Trophoblast cell (in vitro differentiated cells and primary cell): ENCODE measurements around the gene MYO1D.
"Not testable (repeated sequence)": the region's sequence is repeated elsewhere in the genome, so short reads cannot be mapped to it uniquely, and the experiment has no call there.

Experiments used
- DNase-seq, 2 donors: peaks; one replicate each; pipeline ENCODE4 v3.0.0-alpha.2; 2016
- H2AFZ ChIP-seq: 2 replicates; pipeline ENCODE4 v1.6.1; 2013; ENCODE audit warnings: low read length, moderate library complexity, mild to moderate bottlenecking; ENCODE audit not compliant: insufficient read depth, poor library complexity
- H2AK5ac ChIP-seq: 2 replicates; pipeline ENCODE4 v1.6.1; 2013; ENCODE audit warnings: mild to moderate bottlenecking, low read length
- H2BK120ac ChIP-seq: 2 replicates; pipeline ENCODE4 v1.6.1; 2013; ENCODE audit warnings: low read length, mild to moderate bottlenecking, moderate library complexity; ENCODE audit not compliant: insufficient read depth, poor library complexity
- H2BK12ac ChIP-seq: 2 replicates; pipeline ENCODE4 v1.6.1; 2013; ENCODE audit warnings: mild to moderate bottlenecking, low read length, moderate library complexity
- H2BK5ac ChIP-seq: 2 replicates; pipeline ENCODE4 v1.6.1; 2013; ENCODE audit warnings: low read length, low read depth, moderate library complexity, mild to moderate bottlenecking; ENCODE audit not compliant: poor library complexity
- H3K14ac ChIP-seq: 2 replicates; pipeline ENCODE4 v1.6.1; 2013; ENCODE audit warnings: mild to moderate bottlenecking, low read length
- H3K18ac ChIP-seq: 2 replicates; pipeline ENCODE4 v1.6.1; 2013; ENCODE audit warnings: mild to moderate bottlenecking, low read length
- H3K23ac ChIP-seq: 2 replicates; pipeline ENCODE4 v1.6.1; 2013; ENCODE audit warnings: low read length
- H3K27ac ChIP-seq: 2 replicates; pipeline ENCODE4 v1.5.1; 2013; ENCODE audit warnings: low read depth, mild to moderate bottlenecking, inconsistent platforms, low read length, moderate library complexity
- H3K27me3 ChIP-seq: 2 replicates; pipeline ENCODE4 v1.6.1; 2013; ENCODE audit warnings: inconsistent platforms, mild to moderate bottlenecking, low read length, moderate library complexity; ENCODE audit not compliant: insufficient read depth
- H3K36me3 ChIP-seq, 2 experiments: 1 replicate in 1 of 2; 2 replicates in 1 of 2; pipeline ENCODE4 v1.6.1; 2013; ENCODE audit warnings: low read length in 2 of 2, mild to moderate bottlenecking in 2 of 2, moderate library complexity in 1 of 2; ENCODE audit not compliant: insufficient read depth in 2 of 2, control insufficient read depth in 1 of 2
- H3K4ac ChIP-seq: 2 replicates; pipeline ENCODE4 v1.6.1; 2013; ENCODE audit warnings: low read depth, mild to moderate bottlenecking, low read length, moderate library complexity
- H3K4me1 ChIP-seq, 2 experiments: 1 replicate in 1 of 2; 2 replicates in 1 of 2; pipeline ENCODE4 v1.6.1; 2013; ENCODE audit warnings: low read length in 2 of 2, mild to moderate bottlenecking in 2 of 2, moderate library complexity in 1 of 2; ENCODE audit not compliant: insufficient read depth in 2 of 2, control insufficient read depth in 1 of 2
- H3K4me2 ChIP-seq: 2 replicates; pipeline ENCODE4 v1.6.1; 2013; ENCODE audit warnings: inconsistent platforms, mild to moderate bottlenecking, low read length, moderate library complexity
- H3K4me3 ChIP-seq: 2 replicates; pipeline ENCODE4 v1.5.1; 2013; ENCODE audit warnings: mild to moderate bottlenecking, low read depth, low read length, inconsistent platforms
- H3K79me1 ChIP-seq: one replicate; pipeline ENCODE4 v1.6.1; 2013; ENCODE audit warnings: low read length
- H3K79me2 ChIP-seq: 2 replicates; pipeline ENCODE4 v1.6.1; 2013; ENCODE audit warnings: low read length, mild to moderate bottlenecking; ENCODE audit not compliant: control insufficient read depth, insufficient read depth, poor library complexity
- H3K9ac ChIP-seq: 2 replicates; pipeline ENCODE4 v1.6.1; 2013; ENCODE audit warnings: mild to moderate bottlenecking, low read length
- H3K9me3 ChIP-seq: 2 replicates; pipeline ENCODE4 v1.6.1; 2013; ENCODE audit warnings: low read depth, mild to moderate bottlenecking, control low read depth, inconsistent platforms, low read length; ENCODE audit not compliant: insufficient read depth
- H4K12ac ChIP-seq: 2 replicates; pipeline ENCODE4 v1.6.1; 2013; ENCODE audit warnings: low read depth, mild to moderate bottlenecking, low read length, moderate library complexity
- H4K8ac ChIP-seq: 2 replicates; pipeline ENCODE4 v1.6.1; 2013; ENCODE audit warnings: low read depth, mild to moderate bottlenecking, low read length, moderate library complexity
- H4K91ac ChIP-seq: one replicate; pipeline ENCODE4 v1.6.1; 2013; ENCODE audit warnings: low read depth, mild to moderate bottlenecking, low read length, moderate library complexity
- WGBS: extraction: QIAGEN DNeasy Blood & Tissue Kit; methylation state at CpG from one replicate; pipeline ENCODE4 v1.1.7; 2013; ENCODE audit warnings: missing lambda C conversion rate; ENCODE audit not compliant: insufficient read length, insufficient coverage; ENCODE audit errors: extremely low coverage; 5-methylcytosine and 5-hydroxymethylcytosine counted together

The MYO1D gene

GRCh38 chr17:32742681-32743538 lies 134.0 kb downstream of the MYO1D start:
- Histone ChIP-seq H3K18ac (no peak overlapping the region), H4K8ac (no peak overlapping the region), H3K4me1 (no peaks in the 10 kb centered on the region), H3K23ac (no peak overlapping the region), H4K12ac (no peak overlapping the region), H3K4ac (no peak overlapping the region), H3K9ac (no peak overlapping the region), H3K14ac (no peak overlapping the region), H2BK120ac (no peak overlapping the region), H2BK12ac (no peak overlapping the region), H2AK5ac (no peak overlapping the region), H3K79me1 (no peaks in the 10 kb centered on the region), H3K4me2 (no peak overlapping the region), H3K9me3 (no peaks in the 10 kb centered on the region), H2AFZ (no peak overlapping the region), H3K79me2 (no peaks in the 10 kb centered on the region), H3K36me3 (peaks cover 0 to 2% of the 10 kb centered on the region in 2 experiments), H3K27ac (no peak overlapping the region), H2BK5ac (no peak overlapping the region), H4K91ac (no peak overlapping the region), H3K4me3 (no peak overlapping the region), H3K27me3 (no peaks in the 10 kb centered on the region)
- no peak for DNase-seq
- no CpG with 5 or more reads among the region's 4 CpGs for WGBS

- Histone ChIP-seq H3K23ac (no peak overlapping the region), H3K27ac (no peak overlapping the region), H4K8ac (no peak overlapping the region), H3K79me1 (no peaks in the 10 kb centered on the region), H4K91ac (no peak overlapping the region), H3K4me3 (no peak overlapping the region), H3K79me2 (no peaks in the 10 kb centered on the region), H3K27me3 (no peaks in the 10 kb centered on the region), H2AFZ (no peak overlapping the region), H3K9ac (no peak overlapping the region), H2AK5ac (no peak overlapping the region), H3K18ac (no peak overlapping the region), H3K9me3 (no peaks in the 10 kb centered on the region), H2BK120ac (no peak overlapping the region), H3K36me3 (peaks cover 0 to 2% of the 10 kb centered on the region in 2 experiments), H3K4me1 (no peaks in the 10 kb centered on the region), H3K14ac (no peak overlapping the region), H4K12ac (no peak overlapping the region), H3K4me2 (no peak overlapping the region), H2BK5ac (no peak overlapping the region), H3K4ac (no peak overlapping the region), H2BK12ac (no peak overlapping the region)
- WGBS, result no CpG with 5 or more reads among the region's 1 CpG
- DNase-seq, result no peak
Observed at GRCh38 chr17:32741381-32741780, 135.5 kb downstream of the MYO1D start.

- WGBS, result no CpG with 5 or more reads among the region's 2 CpGs
- H4K91ac ChIP-seq, result no peak overlapping the region
Observed at GRCh38 chr17:32739722-32740121, 137.2 kb downstream of the MYO1D start.

GRCh38 chr17:32739151-32739550 lies 137.8 kb downstream of the MYO1D start:
- not testable (repeated sequence) for H3K79me2 ChIP-seq, H3K27me3 ChIP-seq, H2AFZ ChIP-seq, H3K79me1 ChIP-seq, DNase-seq, H2AK5ac ChIP-seq, H4K91ac ChIP-seq, H3K9me3 ChIP-seq, H4K12ac ChIP-seq, H3K18ac ChIP-seq, H3K4ac ChIP-seq, H2BK5ac ChIP-seq, H3K4me3 ChIP-seq, H2BK120ac ChIP-seq, H4K8ac ChIP-seq, H3K9ac ChIP-seq, H2BK12ac ChIP-seq, H3K4me2 ChIP-seq, H3K23ac ChIP-seq, H3K14ac ChIP-seq, H3K4me1 ChIP-seq, H3K36me3 ChIP-seq, H3K27ac ChIP-seq
- no CpG with 5 or more reads among the region's 4 CpGs for WGBS

More at GRCh38 chr17:32739722-32740121, 137.2 kb downstream of the MYO1D start:
- Histone ChIP-seq H2BK5ac (no peak overlapping the region), H3K79me2 (no peaks in the 10 kb centered on the region), H3K9ac (no peak overlapping the region), H2BK120ac (no peak overlapping the region), H3K4me3 (no peak overlapping the region), H3K27ac (no peak overlapping the region), H2BK12ac (no peak overlapping the region), H3K27me3 (no peaks in the 10 kb centered on the region), H4K12ac (no peak overlapping the region), H3K18ac (no peak overlapping the region), H2AFZ (no peak overlapping the region), H3K4me1 (no peaks in the 10 kb centered on the region), H3K36me3 (peaks cover 1 to 2% of the 10 kb centered on the region in 2 experiments), H3K4me2 (no peak overlapping the region), H3K79me1 (no peaks in the 10 kb centered on the region), H2AK5ac (no peak overlapping the region), H3K9me3 (no peaks in the 10 kb centered on the region), H3K14ac (no peak overlapping the region), H4K8ac (no peak overlapping the region), H3K23ac (no peak overlapping the region), H3K4ac (no peak overlapping the region)
- no peak for DNase-seq
